SH-SY5Y (cell line): Measurements from ENCODE around the gene AHRR.

Experiments used
- GATA2 ChIP-seq: IDR thresholded peaks from 2 replicates; pipeline ENCODE4 v1.6.1; 2011; ENCODE audit warnings: mild to moderate bottlenecking, low read depth, low read length
- GATA3 ChIP-seq: IDR thresholded peaks from 2 replicates; pipeline ENCODE4 v1.6.1; 2011; ENCODE audit warnings: low read depth, mild to moderate bottlenecking, low read length, moderate library complexity

DNA sequence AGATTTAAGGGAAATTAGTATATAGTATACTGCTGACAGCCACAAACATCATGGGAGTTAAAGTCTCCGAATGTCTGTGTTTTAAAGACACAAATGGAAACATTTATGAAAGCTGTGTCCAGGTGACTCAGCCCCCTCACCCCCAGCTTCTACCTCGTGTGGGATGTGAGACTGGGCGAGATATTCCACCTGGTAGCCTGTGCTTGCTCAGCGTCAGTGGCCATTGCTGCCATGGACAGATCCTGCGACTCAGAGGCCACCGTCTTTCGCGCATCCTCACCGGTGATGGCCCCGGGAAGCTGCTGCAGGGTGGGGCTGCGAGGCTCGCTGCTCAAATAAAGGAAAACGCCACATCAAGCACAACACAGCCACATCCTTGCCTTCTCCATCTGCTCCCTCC, 90.2 kb downstream of the AHRR start:
- TF ChIP-seq GATA3 (no peak), GATA2 (no peak)
